NCI-H226 (cell line): ENCODE data around the gene NKX2-2.

Experiments
- DNase-seq: peaks from one replicate; pipeline ENCODE4 v3.0.0-alpha.2; 2015

NKX2-2 gene

GRCh38 chr20:21521596-21522480 is 8.0 kb upstream of the NKX2-2 start:
- DNase-seq = no peak

GRCh38 chr20:21520702-21521595 is 7.1 kb upstream of the NKX2-2 start:
- no peak for DNase-seq

GRCh38 chr20:21519136-21519584 is 5.3 kb upstream of the NKX2-2 start:
- no peak for DNase-seq

GRCh38 chr20:21518292-21518991 is 4.6 kb upstream of the NKX2-2 start:
- no peak for DNase-seq

GRCh38 chr20:21517566-21518277 is 3.9 kb upstream of the NKX2-2 start:
- DNase-seq = no peak

- no peak for DNase-seq
Observed at GRCh38 chr20:21516861-21517565, 3.1 kb upstream of the NKX2-2 start.

GRCh38 chr20:21516180-21516567 is 2.3 kb upstream of the NKX2-2 start:
- DNase-seq = no peak

GRCh38 chr20:21515300-21516179 is 1.7 kb upstream of the NKX2-2 start:
- no peak for DNase-seq

- DNase-seq = no peak
Observed at GRCh38 chr20:21514553-21515251, 838 bp upstream of the NKX2-2 start.

GRCh38 chr20:21513181-21513663 is 642 bp downstream of the NKX2-2 start:
- no peak for DNase-seq

- DNase-seq = no peak
Observed at GRCh38 chr20:21512634-21513180, 1.2 kb downstream of the NKX2-2 start.

- DNase-seq = no peak
Observed at GRCh38 chr20:21511850-21512633, 1.8 kb downstream of the NKX2-2 start.

GRCh38 chr20:21511485-21511849 is 2.4 kb downstream of the NKX2-2 start:
- DNase-seq = no peak

GRCh38 chr20:21510414-21511384 is 3.2 kb downstream of the NKX2-2 start:
- no peak for DNase-seq

GRCh38 chr20:21509597-21510371 is 4.1 kb downstream of the NKX2-2 start:
- peak; percentile 26 for DNase-seq

GRCh38 chr20:21509079-21509596 is 4.7 kb downstream of the NKX2-2 start:
- no peak for DNase-seq
